ENCODE results near the gene PLXNB2. TPM values are rescaled to one million over a fixed set of nuclear protein-coding genes. Genes with fewer than 3 reads are reported as not detected.

PLXNB2 gene
- total RNA-seq, 1 donor from 2014 or later: 187 TPM

- DNase-seq (ENCODE audit: low spot score) (no peak), ATAC-seq (peak; percentile 60)
Measured at GRCh38 chr22:50236731-50237409, 70.6 kb downstream of the PLXNB2 start.

DNA sequence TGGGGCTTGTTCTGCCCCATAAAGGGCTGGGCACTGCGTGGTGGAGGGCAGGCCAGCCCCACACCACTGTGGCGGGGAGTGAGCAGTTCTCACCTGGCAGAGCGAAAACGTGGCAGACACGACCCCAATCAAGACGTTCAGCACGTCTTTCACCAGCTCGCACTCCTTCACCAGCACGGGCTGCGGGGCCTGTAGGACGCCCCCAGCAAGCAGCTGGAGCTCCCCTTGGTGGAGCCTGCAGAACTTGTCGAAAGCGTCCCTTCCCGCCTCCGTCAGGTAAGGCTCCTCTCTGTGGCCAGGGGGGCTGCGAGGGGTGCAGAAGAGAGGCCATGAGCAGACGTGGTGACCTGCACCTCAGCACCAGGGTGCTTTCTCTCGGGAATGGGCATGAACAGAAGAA, 74.2 kb downstream of the PLXNB2 start:
- DNase-seq (ENCODE audit: low spot score) (no peak), ATAC-seq (no peak)

GRCh38 chr22:50232481-50233151, 74.8 kb downstream of the PLXNB2 start:
- no peak for ATAC-seq
- DNase-seq (ENCODE audit: low spot score): no peak

DNA sequence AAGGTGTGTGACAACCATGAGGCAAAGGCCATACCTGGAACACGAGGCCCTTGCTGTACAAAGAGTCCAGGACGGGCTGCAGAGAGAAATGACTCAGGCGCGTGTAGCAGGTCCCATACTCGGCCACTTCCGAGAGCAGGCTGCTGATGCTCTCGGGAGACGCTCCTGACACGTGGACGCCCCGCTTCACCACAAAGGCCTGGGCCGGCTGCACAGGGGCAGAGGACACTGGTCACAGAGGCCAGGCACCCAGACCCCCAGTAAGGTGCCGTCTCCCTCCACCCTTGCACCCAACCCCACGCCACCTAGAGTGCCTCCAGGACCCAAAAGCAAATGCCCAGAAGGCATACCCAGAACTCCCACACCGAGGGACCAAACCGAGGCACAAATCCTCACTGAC, 78.1 kb downstream of the PLXNB2 start:
- ATAC-seq (no peak), DNase-seq (ENCODE audit: low spot score) (no peak)

DNA sequence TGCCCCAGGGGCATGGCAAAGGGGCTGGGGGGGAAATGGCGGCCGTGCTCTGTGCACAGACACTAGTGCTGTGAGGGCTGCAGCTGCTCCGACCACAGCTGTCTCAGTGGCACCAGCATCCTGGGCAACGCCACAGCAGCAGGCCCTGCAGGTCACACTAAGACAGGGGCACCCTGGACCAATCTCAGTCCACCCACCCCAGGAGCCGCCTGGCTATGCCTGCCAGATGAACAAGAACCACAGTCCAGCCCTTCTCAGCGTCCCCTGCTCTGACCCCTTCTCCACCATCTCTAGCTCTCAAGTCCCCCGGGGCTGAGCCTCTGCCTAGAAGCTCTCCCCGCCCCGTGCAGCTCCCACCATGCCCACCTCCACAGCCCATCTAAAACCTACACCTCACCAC, 79.1 kb downstream of the PLXNB2 start:
- DNase-seq (ENCODE audit: low spot score): no peak

DNA sequence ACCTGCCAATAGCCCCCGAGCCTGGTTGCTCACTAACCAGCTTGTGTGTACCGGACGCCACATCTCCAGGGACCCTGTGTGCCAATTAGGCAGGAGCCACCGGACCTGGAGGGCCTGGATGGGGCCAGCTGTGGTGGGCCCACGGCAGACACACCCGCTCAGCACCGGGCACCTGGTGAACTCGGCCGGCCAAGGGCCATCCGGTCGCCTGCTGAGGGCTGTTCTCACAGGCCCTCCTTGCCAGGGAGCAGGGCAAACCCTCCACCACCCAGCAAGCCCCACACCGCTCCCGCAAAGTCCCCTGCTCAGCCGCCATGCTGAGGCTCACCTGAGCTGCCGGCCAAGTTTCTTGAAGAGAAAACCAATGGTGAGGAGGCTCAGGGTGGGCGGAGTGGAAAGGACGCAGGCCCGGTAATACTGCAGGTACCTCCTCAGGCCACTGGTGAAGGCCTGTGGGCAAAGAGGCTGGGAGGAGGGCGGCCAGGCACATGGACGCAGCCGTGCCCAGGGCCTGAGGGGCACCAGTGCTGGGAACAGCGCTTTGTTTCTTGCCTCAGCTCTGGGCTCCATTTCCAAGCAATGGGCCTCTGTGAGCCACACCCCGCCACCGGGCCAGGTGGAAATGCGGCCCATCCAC, 79.7 kb downstream of the PLXNB2 start:
- ATAC-seq (no peak), DNase-seq (ENCODE audit: low spot score) (no peak)

More for the DNA sequence above, 79.1 kb downstream of the PLXNB2 start:
- no peak for ATAC-seq

- DNase-seq (ENCODE audit: low spot score): no peak
- no peak for ATAC-seq
Measured at GRCh38 chr22:50226875-50227165, 80.6 kb downstream of the PLXNB2 start.

- DNase-seq (ENCODE audit: low spot score) (no peak), ATAC-seq (no peak)
Measured at GRCh38 chr22:50226063-50226874, 81.2 kb downstream of the PLXNB2 start.

DNA sequence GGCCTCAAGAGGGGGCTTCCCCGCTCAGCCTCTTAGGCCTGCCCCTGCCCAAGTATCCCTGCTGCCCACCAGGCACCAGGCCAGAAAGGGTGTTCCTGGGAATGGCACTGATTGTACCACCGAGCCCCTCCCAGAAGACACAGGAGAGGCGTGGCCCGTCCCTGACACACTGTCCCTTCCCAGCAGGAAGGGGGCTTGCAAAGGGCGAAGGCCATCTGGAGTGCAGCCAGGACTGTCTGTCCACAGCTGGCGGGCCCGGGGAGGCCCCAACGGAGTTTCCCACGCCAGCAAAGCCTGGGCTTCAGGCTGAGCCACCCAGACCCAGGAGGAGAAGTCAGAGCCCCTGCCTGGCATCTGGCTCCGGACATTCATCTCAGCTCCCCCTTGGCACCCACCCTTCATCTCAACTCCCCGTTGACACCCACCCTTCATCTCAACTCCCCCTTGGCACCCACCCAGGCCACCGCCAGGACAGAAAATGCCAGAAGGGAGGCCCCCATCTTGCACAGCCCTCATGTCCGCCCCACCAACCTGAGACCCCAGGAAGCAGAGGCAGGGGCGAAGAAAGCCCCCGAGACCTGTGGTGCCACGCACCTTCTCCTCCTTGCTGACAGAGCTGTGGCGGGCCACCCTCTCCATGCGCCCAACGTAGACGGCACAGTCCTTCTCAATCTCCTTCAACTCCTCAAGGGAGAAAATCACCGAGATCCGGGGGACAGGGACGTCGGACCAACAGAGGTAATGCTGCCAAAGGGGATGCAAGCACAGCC, 82.1 kb downstream of the PLXNB2 start:
- ATAC-seq: no peak
- DNase-seq (ENCODE audit: low spot score): no peak

Other genes starting within 250 kb of the PLXNB2 start
- not detected for gene TTLL8, start 249.3 kb downstream of the PLXNB2 start, total RNA-seq
- not detected for gene MLC1, start 222.2 kb downstream of the PLXNB2 start, total RNA-seq
- not detected for gene MOV10L1, start 217.6 kb downstream of the PLXNB2 start, total RNA-seq
- 10.6 TPM for gene PANX2, start 136.9 kb downstream of the PLXNB2 start, total RNA-seq
- 25.9 TPM for gene TRABD, start 121.7 kb downstream of the PLXNB2 start, total RNA-seq
- gene SELENOO, start 106.6 kb downstream of the PLXNB2 start, total RNA-seq: 85.2 TPM
- 21.3 TPM for gene TUBGCP6, start 62.6 kb downstream of the PLXNB2 start, total RNA-seq
- 33.3 TPM for gene HDAC10, start 56.4 kb downstream of the PLXNB2 start, total RNA-seq
- 5.0 TPM for gene MAPK12, start 46.0 kb downstream of the PLXNB2 start, total RNA-seq
- 8.2 TPM for gene MAPK11, start 37.3 kb downstream of the PLXNB2 start, total RNA-seq
- gene DENND6B, start 19.4 kb upstream of the PLXNB2 start, total RNA-seq: 1.8 TPM
- 65.4 TPM for gene PPP6R2, start 35.7 kb upstream of the PLXNB2 start, total RNA-seq
- 31.2 TPM for gene SBF1, start 167.4 kb upstream of the PLXNB2 start, total RNA-seq
- 1.3 TPM for gene ADM2, start 173.9 kb upstream of the PLXNB2 start, total RNA-seq
- gene MIOX, start 179.2 kb upstream of the PLXNB2 start, total RNA-seq: not detected
- gene LMF2, start 200.1 kb upstream of the PLXNB2 start, total RNA-seq: 50.2 TPM
- gene NCAPH2, start 200.6 kb upstream of the PLXNB2 start, total RNA-seq: 18.8 TPM
- gene SCO2, start 218.0 kb upstream of the PLXNB2 start, total RNA-seq: not detected
- gene TYMP, start 222.4 kb upstream of the PLXNB2 start, total RNA-seq: 80.0 TPM
- gene KLHDC7B, start 238.3 kb upstream of the PLXNB2 start, total RNA-seq: 0.05 TPM